ENCODE measurements around the gene BCO1.
A peak's percentile ranks its signal among the peaks of the same experiment; 100 is the strongest.

Gene BCO1

GRCh38 chr16:81316176-81316496, 77.6 kb downstream of the BCO1 start:
- Histone ChIP-seq H3K9me3 (ENCODE audit: control insufficient read depth, insufficient read depth, low read depth, low read length) (no peaks in the 10 kb centered on the region), H3K4me1 (ENCODE audit: control insufficient read depth, insufficient read depth, low read length) (peaks cover 15% of the 10 kb centered on the region), H3K4me3 (ENCODE audit: low read depth, low read length) (peak overlapping the region; percentile 60), H3K27ac (ENCODE audit: extremely low read depth, low read depth, low read length) (no peak overlapping the region), H3K36me3 (ENCODE audit: control insufficient read depth in 2 of 2, insufficient read depth in 1 of 2, low read length in 2 of 2) (no peaks in the 10 kb centered on the region)
- CTCF ChIA-PET, result interaction anchor here (0.6 kb wide), 1 partner anchor 111 kb away, joined by 3 read pairs; no protein-coding TSS in a partner anchor
- POLR2A ChIA-PET, result no interaction called here
- TF ChIP-seq ZNF157 (tag by site-specific recombination; IDR thresholded peaks at IDR 0.05) (no peak), ZNF354C (tag by site-specific recombination; IDR thresholded peaks at IDR 0.05; ENCODE audit: borderline replicate concordance, low read depth) (no peak), ZBTB20 (tag by site-specific recombination; IDR thresholded peaks at IDR 0.05) (no peak), ZNF146 (tag by site-specific recombination; IDR thresholded peaks at IDR 0.05) (no peak), ZBTB49 (tag by site-specific recombination; IDR thresholded peaks at IDR 0.05; ENCODE audit: low read depth) (no peak), ZNF24 (tag by site-specific recombination; IDR thresholded peaks at IDR 0.05) (no peak), ZNF112 (tag by site-specific recombination; IDR thresholded peaks at IDR 0.05) (no peak), ZNF248 (tag by site-specific recombination; IDR thresholded peaks at IDR 0.05) (no peak)

GRCh38 chr16:81318711-81319110, 80.2 kb downstream of the BCO1 start:
- POLR2A ChIA-PET, result no interaction called here

More at GRCh38 chr16:81318711-81319110, 80.2 kb downstream of the BCO1 start:
- Histone ChIP-seq H3K4me1 (ENCODE audit: control insufficient read depth, insufficient read depth, low read length) (peaks cover 15% of the 10 kb centered on the region), H3K27ac (ENCODE audit: extremely low read depth, low read depth, low read length) (no peak overlapping the region), H3K4me3 (ENCODE audit: low read depth, low read length) (no peak overlapping the region), H3K36me3 (ENCODE audit: control insufficient read depth in 2 of 2, insufficient read depth in 1 of 2, low read length in 2 of 2) (no peaks in the 10 kb centered on the region), H3K9me3 (ENCODE audit: control insufficient read depth, insufficient read depth, low read depth, low read length) (no peaks in the 10 kb centered on the region)
- CTCF ChIA-PET, result interaction anchor here (0.6 to 1.4 kb wide), 6 partner anchors 8 to 129 kb away, joined by 3 to 7 read pairs (median 4); no protein-coding TSS in a partner anchor
- TF ChIP-seq SP2 (tag by site-specific recombination; IDR thresholded peaks at IDR 0.05) (no peak), ZNF704 (tag by site-specific recombination; IDR thresholded peaks at IDR 0.05) (no peak), ZIC2 (tag by site-specific recombination; IDR thresholded peaks at IDR 0.05) (peak; percentile 80), ZNF785 (tag by site-specific recombination; IDR thresholded peaks at IDR 0.05) (no peak), ZNF658 (tag by site-specific recombination; IDR thresholded peaks at IDR 0.05) (no peak), ZNF157 (tag by site-specific recombination; IDR thresholded peaks at IDR 0.05) (no peak), ZNF510 (tag by site-specific recombination; IDR thresholded peaks at IDR 0.05; ENCODE audit: insufficient replicate concordance) (no peak), KLF7 (tag by site-specific recombination; IDR thresholded peaks at IDR 0.05; ENCODE audit: borderline replicate concordance) (no peak), ZNF24 (tag by site-specific recombination; IDR thresholded peaks at IDR 0.05) (no peak), GLIS2 (tag by site-specific recombination; IDR thresholded peaks at IDR 0.05) (peak; percentile 45; the same call in 1 of the 2 replicates), ZBTB48 (tag by site-specific recombination; IDR thresholded peaks at IDR 0.05) (peak; percentile 71), ZNF76 (tag by site-specific recombination; IDR thresholded peaks at IDR 0.05; ENCODE audit: borderline replicate concordance, low read depth) (peak; percentile 35; the same call in 1 of the 2 replicates), ZNF791 (tag by site-specific recombination; IDR thresholded peaks at IDR 0.05) (no peak), IKZF3 (tag by site-specific recombination; IDR thresholded peaks at IDR 0.05) (peak; percentile 56), KLF16 (tag by site-specific recombination; IDR thresholded peaks at IDR 0.05) (no peak), BCL11A (tag by site-specific recombination; IDR thresholded peaks at IDR 0.05; ENCODE audit: low read depth) (no peak), ZNF707 (tag by site-specific recombination; IDR thresholded peaks at IDR 0.05) (no peak), SP3 (tag by site-specific recombination; IDR thresholded peaks at IDR 0.05) (no peak), GLIS1 (tag by site-specific recombination; IDR thresholded peaks at IDR 0.05) (peak; percentile 62), ZBTB44 (tag by site-specific recombination; IDR thresholded peaks at IDR 0.05) (peak; percentile 44; the same call in 1 of the 2 replicates), ZNF670 (tag by site-specific recombination; IDR thresholded peaks at IDR 0.05; ENCODE audit: low read depth) (no peak), BCL6B (tag by site-specific recombination; IDR thresholded peaks at IDR 0.05) (no peak)

All from HEK293 (cell line).